Mesothelial cell of epicardium (in vitro differentiated cells): Measurements from ENCODE around the gene RANBP10. TPM values are rescaled to one million over a fixed set of nuclear protein-coding genes. Genes with fewer than 3 reads are reported as not detected.

Experiments
- DNase-seq, 2 experiments: peaks; one replicate each; pipeline ENCODE4 v3.0.0; 2021; ENCODE audit warnings: low spot score in 2 of 2; ENCODE audit not compliant: unreplicated experiment in 2 of 2
- H3K27ac Mint-ChIP-seq: 2 replicates; pipeline ENCODE4 v1.8.0; 2021; ENCODE audit warnings: mixed read lengths
- H3K27me3 Mint-ChIP-seq: 2 replicates; pipeline ENCODE4 v1.8.0; 2021; ENCODE audit warnings: low read depth, mixed read lengths
- H3K36me3 Mint-ChIP-seq: 2 replicates; pipeline ENCODE4 v1.8.0; 2021; ENCODE audit warnings: mixed read lengths
- H3K4me1 Mint-ChIP-seq: 2 replicates; pipeline ENCODE4 v1.8.0; 2021; ENCODE audit warnings: mixed read lengths
- H3K4me3 Mint-ChIP-seq: 2 replicates; pipeline ENCODE4 v1.8.0; 2021; ENCODE audit warnings: mild to moderate bottlenecking, moderate library complexity, mixed read lengths
- H3K9me3 Mint-ChIP-seq: 2 replicates; pipeline ENCODE4 v1.8.0; 2021; ENCODE audit warnings: mixed read lengths
- total RNA-seq: library from RNA; stranded (reverse); gene quantifications from 3 replicates; pipeline ENCODE4 v1.2.1, GENCODE V29; 2021
- TF ChIP-seq, protein P1 (sequence below): fragments of 200-600 bp; sonication (generic); IDR thresholded peaks from one replicate; pipeline ENCODE4 v1.5.0; 2021; ENCODE audit warnings: antibody characterized with exemption; ENCODE audit not compliant: unreplicated experiment

RANBP10 gene
- total RNA-seq, 1 donor from 2014 or later: 24.0 TPM

DNA sequence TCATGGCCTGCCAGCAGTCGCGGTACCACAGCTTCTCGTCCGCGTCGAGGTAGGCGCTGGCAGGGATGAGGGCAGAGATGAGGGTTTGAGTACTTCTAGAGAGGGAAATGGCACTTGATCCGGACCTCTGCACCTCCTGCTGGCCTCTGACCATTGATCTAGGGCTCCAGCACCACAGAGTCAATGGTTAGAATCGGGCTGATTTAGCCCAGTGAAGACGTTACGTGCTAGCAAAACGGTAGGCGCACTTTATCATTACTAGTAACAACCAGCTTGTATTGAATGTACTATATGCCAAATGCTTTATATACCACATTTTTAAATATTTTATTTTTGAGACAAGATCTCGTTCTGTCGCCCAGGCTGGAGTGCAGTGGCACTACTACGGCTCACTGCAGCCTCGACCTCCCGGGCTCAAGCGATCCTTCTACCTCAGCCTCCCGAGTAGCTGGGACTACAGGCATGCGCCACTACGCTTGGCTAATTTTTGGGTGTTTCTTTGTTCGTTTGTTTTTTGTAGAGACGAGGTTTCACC is 855 bp upstream of the RANBP10 start:
- Mint-ChIP-seq H3K27ac (peak overlapping the region; percentile 95), H3K27me3 (no peaks in the 10 kb centered on the region), H3K4me3 (peak overlapping the region; percentile 98), H3K36me3 (peaks cover 6% of the 10 kb centered on the region), H3K9me3 (no peaks in the 10 kb centered on the region), H3K4me1 (peaks cover 18% of the 10 kb centered on the region)
- TF ChIP-seq, protein P1, sequence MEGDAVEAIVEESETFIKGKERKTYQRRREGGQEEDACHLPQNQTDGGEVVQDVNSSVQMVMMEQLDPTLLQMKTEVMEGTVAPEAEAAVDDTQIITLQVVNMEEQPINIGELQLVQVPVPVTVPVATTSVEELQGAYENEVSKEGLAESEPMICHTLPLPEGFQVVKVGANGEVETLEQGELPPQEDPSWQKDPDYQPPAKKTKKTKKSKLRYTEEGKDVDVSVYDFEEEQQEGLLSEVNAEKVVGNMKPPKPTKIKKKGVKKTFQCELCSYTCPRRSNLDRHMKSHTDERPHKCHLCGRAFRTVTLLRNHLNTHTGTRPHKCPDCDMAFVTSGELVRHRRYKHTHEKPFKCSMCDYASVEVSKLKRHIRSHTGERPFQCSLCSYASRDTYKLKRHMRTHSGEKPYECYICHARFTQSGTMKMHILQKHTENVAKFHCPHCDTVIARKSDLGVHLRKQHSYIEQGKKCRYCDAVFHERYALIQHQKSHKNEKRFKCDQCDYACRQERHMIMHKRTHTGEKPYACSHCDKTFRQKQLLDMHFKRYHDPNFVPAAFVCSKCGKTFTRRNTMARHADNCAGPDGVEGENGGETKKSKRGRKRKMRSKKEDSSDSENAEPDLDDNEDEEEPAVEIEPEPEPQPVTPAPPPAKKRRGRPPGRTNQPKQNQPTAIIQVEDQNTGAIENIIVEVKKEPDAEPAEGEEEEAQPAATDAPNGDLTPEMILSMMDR: no peak
- no peak for DNase-seq

DNA sequence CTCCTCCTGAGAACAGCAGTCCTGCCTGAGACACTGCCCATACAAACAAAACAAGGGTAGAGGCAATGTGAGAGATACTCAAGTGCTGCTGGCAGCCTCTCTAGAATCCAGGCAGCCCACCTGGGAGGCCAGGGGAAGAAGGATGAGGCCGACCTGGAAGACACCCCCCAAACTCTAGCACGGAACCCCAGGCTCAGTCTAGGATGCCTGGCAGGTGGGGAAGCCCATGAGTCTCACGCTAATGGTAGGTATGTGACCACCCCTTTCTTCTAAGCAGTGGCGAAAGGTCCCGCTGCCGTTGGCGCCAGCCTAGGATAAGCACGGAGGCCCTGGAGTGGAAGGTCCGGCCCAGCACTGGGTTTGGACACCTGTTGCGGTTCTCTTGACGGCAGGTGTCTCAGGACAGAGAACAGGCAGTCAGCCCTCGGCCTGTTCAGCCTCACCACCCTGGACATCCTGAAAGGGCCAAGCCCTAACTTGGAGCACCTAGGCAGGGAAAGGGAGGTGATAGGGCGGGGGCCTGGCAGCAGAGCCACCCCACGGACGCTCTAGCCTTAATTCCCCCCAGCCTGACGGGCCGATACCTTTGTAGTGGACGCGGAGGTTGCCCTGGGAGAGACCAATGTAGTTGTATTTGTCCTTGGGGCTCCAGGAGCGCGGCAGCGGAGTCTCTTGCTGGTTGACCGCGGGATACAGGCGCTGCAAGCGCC is 487 bp downstream of the RANBP10 start:
- Mint-ChIP-seq H3K9me3 (no peaks in the 10 kb centered on the region), H3K27ac (peak overlapping the region; percentile 91), H3K4me1 (peaks cover 18% of the 10 kb centered on the region), H3K4me3 (peak overlapping the region; percentile 98), H3K36me3 (peaks cover 6% of the 10 kb centered on the region), H3K27me3 (no peaks in the 10 kb centered on the region)
- TF ChIP-seq, protein P1: no peak
- DNase-seq: no peak

GRCh38 chr16:67804853-67805542 is 1.4 kb downstream of the RANBP10 start:
- TF ChIP-seq, protein P1: no peak
- Mint-ChIP-seq H3K27me3 (no peaks in the 10 kb centered on the region), H3K4me1 (peaks cover 18% of the 10 kb centered on the region), H3K36me3 (peaks cover 6% of the 10 kb centered on the region), H3K9me3 (no peaks in the 10 kb centered on the region), H3K27ac (peak overlapping the region; percentile 91), H3K4me3 (peak overlapping the region; percentile 98)
- no peak for DNase-seq

DNA sequence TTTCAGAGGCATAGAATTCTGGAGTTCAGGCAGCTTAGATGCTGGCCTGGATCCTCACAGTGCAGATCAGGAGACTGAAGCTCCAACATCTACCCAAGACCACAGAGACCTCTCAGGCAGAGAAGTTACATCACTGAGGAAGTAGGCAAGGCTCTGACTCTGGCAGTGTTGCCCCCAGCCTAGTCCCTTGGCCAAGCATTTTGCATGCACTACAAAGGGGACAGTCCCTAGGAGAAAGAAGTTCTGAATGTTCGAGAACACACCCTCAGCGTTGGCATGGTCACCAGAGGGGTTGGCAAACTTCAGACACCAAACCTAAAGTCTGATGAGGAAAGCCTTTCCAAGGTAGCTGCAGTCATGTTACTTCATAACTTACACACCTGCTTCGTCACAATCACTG is 2.5 kb downstream of the RANBP10 start:
- Mint-ChIP-seq H3K36me3 (peaks cover 10% of the 10 kb centered on the region), H3K4me1 (peaks cover 18% of the 10 kb centered on the region), H3K27ac (no peak overlapping the region), H3K9me3 (no peaks in the 10 kb centered on the region), H3K27me3 (no peaks in the 10 kb centered on the region), H3K4me3 (peak overlapping the region; percentile 34)
- no peak for DNase-seq
- TF ChIP-seq, protein P1: no peak

- DNase-seq: no peak
- TF ChIP-seq, protein P1: no peak
- Mint-ChIP-seq H3K4me3 (no peak overlapping the region), H3K27ac (no peak overlapping the region), H3K27me3 (no peaks in the 10 kb centered on the region), H3K36me3 (peaks cover 18% of the 10 kb centered on the region), H3K4me1 (peaks cover 12% of the 10 kb centered on the region), H3K9me3 (no peaks in the 10 kb centered on the region)
Observed at GRCh38 chr16:67801883-67802282, 4.5 kb downstream of the RANBP10 start.
